SU-DHL-6 (cell line): ENCODE results near the gene ETS1.

Experiments used
- H2AFZ ChIP-seq: fragments of 200-600 bp; sonication (generic); 2 replicates; pipeline ENCODE4 v1.6.1; 2014; ENCODE audit warnings: low read depth, mild to moderate bottlenecking, moderate library complexity, mixed read lengths, antibody characterized with exemption, low read length; ENCODE audit not compliant: severe bottlenecking
- H3F3A ChIP-seq: fragments of 200-600 bp; shearing (Covaris generic); 2 replicates; pipeline ENCODE4 v1.6.0; 2016; ENCODE audit warnings: antibody characterized with exemption, mild to moderate bottlenecking; ENCODE audit not compliant: insufficient read depth
- H3K27ac ChIP-seq: fragments of 200-600 bp; sonication (generic); 2 replicates; pipeline ENCODE4 v1.5.1; 2016; ENCODE audit warnings: low read depth, mild to moderate bottlenecking, low read length, moderate library complexity, mixed read lengths
- H3K27me3 ChIP-seq: fragments of 200-600 bp; sonication (generic), shearing (Covaris generic); 2 replicates; pipeline ENCODE4 v1.6.0; 2014; ENCODE audit warnings: mild to moderate bottlenecking, low read length
- H3K36me3 ChIP-seq: fragments of 200-600 bp; sonication (generic); 2 replicates; pipeline ENCODE4 v1.6.1; 2014; ENCODE audit warnings: mild to moderate bottlenecking, low read length, mixed read lengths
- H3K4me2 ChIP-seq: fragments of 300-600, 200-600 bp; shearing (Covaris generic), sonication (generic); 2 replicates; pipeline ENCODE4 v1.6.0; 2014; ENCODE audit warnings: low read length, low read depth, mild to moderate bottlenecking; ENCODE audit not compliant: poor library complexity, severe bottlenecking
- H3K4me3 ChIP-seq: fragments of 200-600 bp; sonication (generic); 2 replicates; pipeline ENCODE4 v1.5.1; 2014; ENCODE audit warnings: antibody characterized with exemption, low read length, mild to moderate bottlenecking, mixed read lengths; ENCODE audit not compliant: insufficient read depth, poor library complexity, severe bottlenecking
- H3K79me2 ChIP-seq: fragments of 200-600 bp; sonication (generic); 2 replicates; pipeline ENCODE4 v1.6.1; 2014; ENCODE audit warnings: mild to moderate bottlenecking, low read length, moderate library complexity; ENCODE audit not compliant: insufficient read depth
- H3K9ac ChIP-seq: fragments of 200-600 bp; sonication (generic); 2 replicates; pipeline ENCODE4 v1.7.0; 2014; ENCODE audit warnings: mild to moderate bottlenecking, low read length
- H3K9me2 ChIP-seq: fragments of 200-600 bp; sonication (generic); replicated peaks from 2 replicates; pipeline ENCODE4 v1.6.1; 2014; ENCODE audit warnings: low read length; ENCODE audit not compliant: insufficient read depth
- H3K9me3 ChIP-seq: fragments of 200-600 bp; sonication (generic); 2 replicates; pipeline ENCODE4 v1.6.1; 2014; ENCODE audit warnings: low read length, mixed read lengths; ENCODE audit not compliant: insufficient read depth
- H4K20me1 ChIP-seq: fragments of 200-600 bp; sonication (generic); 2 replicates; pipeline ENCODE4 v1.6.1; 2014; ENCODE audit warnings: low read depth, mild to moderate bottlenecking, antibody characterized with exemption, low read length, moderate library complexity, mixed read lengths
- EZH2phosphoT487 ChIP-seq: fragments of 200-600 bp; sonication (generic), shearing (Covaris generic); conservative IDR thresholded peaks from 2 replicates; pipeline ENCODE4 v1.6.1; 2018; ENCODE audit warnings: mild to moderate bottlenecking, antibody characterized with exemption, low read length, moderate library complexity, mixed read lengths
- TF ChIP-seq, protein P1 (sequence below): fragments of 200-600 bp; sonication (generic); IDR thresholded peaks from one replicate; pipeline ENCODE4 v1.5.1; 2017; ENCODE audit warnings: antibody characterized with exemption, mild to moderate bottlenecking, low read length, moderate library complexity; ENCODE audit not compliant: insufficient read depth, poor library complexity, severe bottlenecking

The ETS1 gene

DNA sequence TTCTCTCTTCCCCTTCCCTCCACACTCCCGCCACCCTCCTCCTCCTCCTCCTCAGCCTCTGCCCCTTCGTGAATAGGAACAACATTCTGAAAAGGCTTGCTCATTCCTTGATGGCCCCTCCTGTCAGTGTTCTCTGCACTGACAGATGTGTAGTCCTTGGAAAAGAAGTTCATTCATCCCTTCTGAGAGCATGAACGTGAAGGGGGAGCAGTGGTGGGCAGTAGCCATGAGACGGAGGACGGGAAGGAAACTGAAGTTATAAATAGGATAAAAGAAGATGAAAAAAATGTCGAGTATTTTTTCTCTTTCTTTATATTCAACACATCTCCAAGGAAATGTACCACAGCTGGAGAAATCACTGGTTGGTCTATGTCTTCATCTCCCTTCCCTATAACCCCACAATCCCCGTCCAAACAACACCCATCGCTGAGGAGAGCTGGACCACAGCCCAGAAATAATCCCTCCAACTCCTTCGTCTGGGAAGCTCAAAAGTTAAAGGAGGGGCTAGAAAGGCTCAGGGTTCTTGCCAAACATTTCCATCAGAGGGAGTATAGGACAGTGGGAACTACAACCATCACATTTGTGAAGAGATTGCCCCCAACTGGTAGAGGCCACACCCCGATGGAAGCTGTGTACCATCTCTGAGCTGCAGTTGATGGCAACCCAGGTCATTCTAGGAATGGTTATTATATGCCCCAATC lies 33.5 kb downstream of the ETS1 start:
- peak overlapping the region; percentile 96 for H3K27ac ChIP-seq
- H3F3A ChIP-seq: peaks cover 31% of the 10 kb centered on the region
- no peak overlapping the region for H2AFZ ChIP-seq
- H3K4me3 ChIP-seq: peak overlapping the region; percentile 34
- no peaks in the 10 kb centered on the region for H3K9me2 ChIP-seq
- H3K36me3 ChIP-seq: no peaks in the 10 kb centered on the region
- peak overlapping the region; percentile 79 for H3K4me2 ChIP-seq
- no peaks in the 10 kb centered on the region for H3K9me3 ChIP-seq
- no peaks in the 10 kb centered on the region for H3K27me3 ChIP-seq
- H3K79me2 ChIP-seq: no peaks in the 10 kb centered on the region
- TF ChIP-seq EZH2phosphoT487: no peak
- TF ChIP-seq, protein P1, sequence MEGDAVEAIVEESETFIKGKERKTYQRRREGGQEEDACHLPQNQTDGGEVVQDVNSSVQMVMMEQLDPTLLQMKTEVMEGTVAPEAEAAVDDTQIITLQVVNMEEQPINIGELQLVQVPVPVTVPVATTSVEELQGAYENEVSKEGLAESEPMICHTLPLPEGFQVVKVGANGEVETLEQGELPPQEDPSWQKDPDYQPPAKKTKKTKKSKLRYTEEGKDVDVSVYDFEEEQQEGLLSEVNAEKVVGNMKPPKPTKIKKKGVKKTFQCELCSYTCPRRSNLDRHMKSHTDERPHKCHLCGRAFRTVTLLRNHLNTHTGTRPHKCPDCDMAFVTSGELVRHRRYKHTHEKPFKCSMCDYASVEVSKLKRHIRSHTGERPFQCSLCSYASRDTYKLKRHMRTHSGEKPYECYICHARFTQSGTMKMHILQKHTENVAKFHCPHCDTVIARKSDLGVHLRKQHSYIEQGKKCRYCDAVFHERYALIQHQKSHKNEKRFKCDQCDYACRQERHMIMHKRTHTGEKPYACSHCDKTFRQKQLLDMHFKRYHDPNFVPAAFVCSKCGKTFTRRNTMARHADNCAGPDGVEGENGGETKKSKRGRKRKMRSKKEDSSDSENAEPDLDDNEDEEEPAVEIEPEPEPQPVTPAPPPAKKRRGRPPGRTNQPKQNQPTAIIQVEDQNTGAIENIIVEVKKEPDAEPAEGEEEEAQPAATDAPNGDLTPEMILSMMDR: peak; percentile 12
- H3K9ac ChIP-seq: peak overlapping the region; percentile 53
- no peaks in the 10 kb centered on the region for H4K20me1 ChIP-seq

DNA sequence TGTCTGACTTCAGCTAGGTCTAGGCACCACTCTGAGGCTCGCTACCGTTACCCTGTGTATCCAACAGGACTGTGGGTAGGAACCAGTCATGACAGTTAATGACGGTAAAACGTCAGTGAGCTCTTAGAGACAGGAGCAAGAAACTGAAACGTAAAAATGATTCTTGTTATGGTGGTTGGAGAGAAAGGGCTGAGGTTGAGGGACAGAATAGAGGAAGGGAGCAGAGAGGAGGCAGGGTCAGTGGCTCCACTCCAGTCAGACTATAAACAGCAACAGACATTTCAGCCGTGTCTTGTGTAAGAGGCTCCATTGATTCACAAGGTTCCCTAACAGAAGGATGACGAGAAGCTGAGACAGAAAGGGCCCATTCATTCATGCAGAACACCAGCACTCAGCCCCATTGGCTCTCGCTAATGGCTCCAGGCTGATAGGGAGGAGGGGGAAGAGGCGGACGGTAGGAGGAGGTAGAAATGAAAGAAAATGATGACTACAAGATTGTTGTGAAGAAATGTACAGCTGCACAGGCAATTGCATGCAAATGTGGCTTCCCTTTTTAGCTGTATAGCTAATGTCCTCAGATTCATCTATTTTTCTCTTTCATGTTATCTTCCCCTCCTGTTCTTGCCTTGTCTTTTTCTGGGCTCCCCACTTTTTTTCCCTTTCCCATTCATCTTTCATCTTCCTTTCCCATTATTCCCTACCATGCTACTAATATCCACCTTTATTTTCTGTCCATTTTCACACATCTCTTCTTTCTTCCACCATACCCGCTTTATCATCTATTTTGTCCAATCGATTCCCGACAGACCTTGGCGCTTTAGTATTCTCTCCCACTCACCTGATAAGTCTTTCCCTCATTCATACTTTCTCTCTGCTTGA lies 34.3 kb downstream of the ETS1 start:
- no peaks in the 10 kb centered on the region for H4K20me1 ChIP-seq
- TF ChIP-seq, protein P1: no peak
- no peak for TF ChIP-seq EZH2phosphoT487
- no peaks in the 10 kb centered on the region for H3K27me3 ChIP-seq
- H3K4me3 ChIP-seq: peak overlapping the region; percentile 36
- no peaks in the 10 kb centered on the region for H3K36me3 ChIP-seq
- H3K27ac ChIP-seq: peak overlapping the region; percentile 96
- H3K79me2 ChIP-seq: no peaks in the 10 kb centered on the region
- H3K9me3 ChIP-seq: no peaks in the 10 kb centered on the region
- H3F3A ChIP-seq: peaks cover 31% of the 10 kb centered on the region
- no peak overlapping the region for H2AFZ ChIP-seq
- H3K9me2 ChIP-seq: no peaks in the 10 kb centered on the region
- H3K9ac ChIP-seq: peak overlapping the region; percentile 53
- H3K4me2 ChIP-seq: peak overlapping the region; percentile 79

DNA sequence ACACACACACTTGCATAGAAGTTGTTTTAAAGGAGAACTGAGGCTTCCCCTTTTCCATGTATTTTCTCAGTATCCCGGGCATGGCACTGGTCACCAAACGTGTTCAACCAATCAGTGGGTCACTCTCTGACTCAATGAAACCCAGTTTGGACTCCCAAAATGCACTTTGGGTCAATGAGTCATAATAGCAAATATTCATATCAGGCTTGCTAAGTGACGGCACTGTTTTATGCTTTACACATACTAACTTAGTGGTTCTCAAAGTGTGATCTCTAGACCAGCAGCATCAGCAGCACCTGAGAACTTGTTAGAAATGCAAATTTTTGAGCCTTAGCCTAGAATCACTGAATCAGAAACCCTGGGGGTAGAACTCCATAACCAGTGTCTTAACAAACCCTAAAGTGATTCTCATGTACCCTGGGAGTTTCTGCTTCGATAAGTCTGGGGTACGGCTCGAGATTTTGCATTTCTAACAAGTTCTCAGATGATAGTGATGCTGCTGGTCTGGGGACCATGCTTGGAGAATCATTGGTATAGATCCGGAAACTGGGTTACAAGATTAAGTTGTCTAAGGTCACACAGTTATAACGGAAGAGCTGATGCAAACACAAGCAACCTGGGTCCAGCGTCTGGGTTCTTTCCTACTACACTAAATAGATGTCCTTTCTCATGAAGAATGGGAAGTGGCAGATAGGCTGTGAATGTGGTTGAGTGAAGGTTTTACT lies 35.6 kb downstream of the ETS1 start:
- H3K36me3 ChIP-seq: no peaks in the 10 kb centered on the region
- H3K27me3 ChIP-seq: no peaks in the 10 kb centered on the region
- H3K4me3 ChIP-seq: peak overlapping the region; percentile 36
- H3K4me2 ChIP-seq: peak overlapping the region; percentile 79
- no peak for TF ChIP-seq EZH2phosphoT487
- TF ChIP-seq, protein P1: no peak
- H4K20me1 ChIP-seq: no peaks in the 10 kb centered on the region
- H3K79me2 ChIP-seq: no peaks in the 10 kb centered on the region
- peaks cover 31% of the 10 kb centered on the region for H3F3A ChIP-seq
- H3K9me2 ChIP-seq: no peaks in the 10 kb centered on the region
- H3K9me3 ChIP-seq: no peaks in the 10 kb centered on the region
- H2AFZ ChIP-seq: no peak overlapping the region
- H3K27ac ChIP-seq: peak overlapping the region; percentile 96
- peak overlapping the region; percentile 53 for H3K9ac ChIP-seq
